Measurements from ENCODE around the gene GRHL1. TPM values are rescaled to one million over a fixed set of nuclear protein-coding genes. Genes with fewer than 3 reads are reported as not detected.

The GRHL1 gene
- total and polyA plus RNA-seq, 2 of the 4 experiments (the other 2 are of a cell fraction) = 0.18 to 0.21 TPM

GRCh38 chr2:10043256-10043905 lies 91.9 kb downstream of the GRHL1 start, which contains the start of gene KLF11 (continued):
- TF ChIP-seq, protein P1, sequence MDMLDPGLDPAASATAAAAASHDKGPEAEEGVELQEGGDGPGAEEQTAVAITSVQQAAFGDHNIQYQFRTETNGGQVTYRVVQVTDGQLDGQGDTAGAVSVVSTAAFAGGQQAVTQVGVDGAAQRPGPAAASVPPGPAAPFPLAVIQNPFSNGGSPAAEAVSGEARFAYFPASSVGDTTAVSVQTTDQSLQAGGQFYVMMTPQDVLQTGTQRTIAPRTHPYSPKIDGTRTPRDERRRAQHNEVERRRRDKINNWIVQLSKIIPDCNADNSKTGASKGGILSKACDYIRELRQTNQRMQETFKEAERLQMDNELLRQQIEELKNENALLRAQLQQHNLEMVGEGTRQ (IDR thresholded peaks at IDR 0.05; ENCODE audit: low read depth, low read length) = peak; percentile 90
- no peak for TF ChIP-seq MAFK (IDR thresholded peaks at IDR 0.05; ENCODE audit: low read depth, low read length)

Data from IMR-90 (cell line).